WTC11 (cell line): ENCODE results near the gene UBE4A. TPM values are rescaled to one million over a fixed set of nuclear protein-coding genes. Genes with fewer than 3 reads are reported as not detected.

Experiments
- ATAC-seq: fragments of 200-7000 bp; cut with Tn5 transposase; 2 replicates; pipeline ENCODE4 v1.10.0; 2021; ENCODE audit warnings: mild to moderate bottlenecking, moderate library complexity
- CTCF ChIA-PET: fragments of 300-600 bp; sonication (Branson Sonifier 250); formaldehyde crosslinking; loops from one replicate; lab custom pipeline; 2021; ENCODE audit warnings: antibody characterized with exemption; lab: Charles Lee
- POLR2A ChIA-PET: fragments of 350-600 bp; sonication (Branson Sonifier 250); formaldehyde crosslinking; loops from one replicate; lab custom pipeline; 2021; ENCODE audit warnings: antibody characterized with exemption; lab: Charles Lee
- DNase-seq: peaks from one replicate; pipeline ENCODE4 v3.0.0; 2021; ENCODE audit warnings: low spot score
- H3K27ac Mint-ChIP-seq: 2 replicates; pipeline ENCODE4 v1.8.0; 2021; ENCODE audit warnings: mixed read lengths
- H3K27me3 Mint-ChIP-seq: 2 replicates; pipeline ENCODE4 v1.8.0; 2021; ENCODE audit warnings: low read depth, mild to moderate bottlenecking, moderate library complexity, mixed read lengths
- H3K36me3 Mint-ChIP-seq: 2 replicates; pipeline ENCODE4 v1.8.0; 2021; ENCODE audit warnings: mixed read lengths
- H3K4me1 Mint-ChIP-seq: 2 replicates; pipeline ENCODE4 v1.8.0; 2022; ENCODE audit warnings: mixed read lengths
- H3K4me3 Mint-ChIP-seq: 2 replicates; pipeline ENCODE4 v1.8.0; 2021; ENCODE audit warnings: mild to moderate bottlenecking, moderate library complexity, mixed read lengths
- H3K9me3 Mint-ChIP-seq: 2 replicates; pipeline ENCODE4 v1.8.0; 2021; ENCODE audit warnings: mixed read lengths
- ATF2 ChIP-seq: sonication (generic); formaldehyde crosslinking; IDR thresholded peaks from 2 replicates; pipeline ENCODE4 v1.8.1; 2022; ENCODE audit warnings: low read depth, missing genetic modification reagents, borderline replicate concordance
- ESRRA ChIP-seq: sonication (generic); formaldehyde crosslinking; IDR thresholded peaks from 2 replicates; pipeline ENCODE4 v1.8.1; 2022; ENCODE audit warnings: mild to moderate bottlenecking, missing genetic modification reagents, borderline replicate concordance
- NFE2L1 ChIP-seq: sonication (generic); formaldehyde crosslinking; IDR thresholded peaks from 2 replicates; pipeline ENCODE4 v1.8.1; 2023; ENCODE audit warnings: missing genetic modification reagents
- NFYB ChIP-seq: sonication (generic); formaldehyde crosslinking; conservative IDR thresholded peaks from 2 replicates; pipeline ENCODE4 v1.8.0; 2022; ENCODE audit warnings: low read depth, missing genetic modification reagents
- PRRX2 ChIP-seq: fragments of 250-450 bp; sonication (Bioruptor Pico); IDR thresholded peaks from 2 replicates; pipeline ENCODE4 v1.8.0; 2021; ENCODE audit warnings: mild to moderate bottlenecking
- SP1 ChIP-seq: sonication (generic); formaldehyde crosslinking; conservative IDR thresholded peaks from 2 replicates; pipeline ENCODE4 v1.8.1; 2022; ENCODE audit warnings: missing genetic modification reagents
- TCF7 ChIP-seq: sonication (generic); formaldehyde crosslinking; IDR thresholded peaks from 2 replicates; pipeline ENCODE4 v1.8.0; 2022; ENCODE audit warnings: mild to moderate bottlenecking, low read depth, missing genetic modification reagents, moderate library complexity
- ZBTB21 ChIP-seq: sonication (generic); formaldehyde crosslinking; IDR thresholded peaks from 2 replicates; pipeline ENCODE4 v1.8.1; 2023; ENCODE audit warnings: mild to moderate bottlenecking, missing genetic modification reagents, borderline replicate concordance
- ZNF138 ChIP-seq: sonication (generic); formaldehyde crosslinking; conservative IDR thresholded peaks from 2 replicates; pipeline ENCODE4 v1.8.1; 2022; ENCODE audit warnings: mild to moderate bottlenecking, moderate library complexity, missing genetic modification reagents
- ZNF317 ChIP-seq: sonication (generic); formaldehyde crosslinking; IDR thresholded peaks from 2 replicates; pipeline ENCODE4 v1.8.1; 2023; ENCODE audit warnings: low read depth, mild to moderate bottlenecking, moderate library complexity, missing genetic modification reagents, borderline replicate concordance
- ZNF425 ChIP-seq: fragments of 250-450 bp; sonication (Bioruptor Pico); conservative IDR thresholded peaks from 2 replicates; pipeline ENCODE4 v1.9.0; 2021; ENCODE audit warnings: mild to moderate bottlenecking
- ZSCAN18 ChIP-seq: fragments of 250-450 bp; sonication (Bioruptor Pico); IDR thresholded peaks from 2 replicates; pipeline ENCODE4 v2.1.2; 2022; ENCODE audit warnings: mild to moderate bottlenecking, moderate library complexity
- total RNA-seq: library from RNA; stranded (reverse); gene quantifications from 3 replicates; pipeline ENCODE4 v1.2.3, GENCODE V29; 2021
- TF ChIP-seq, protein P1 (sequence below): sonication (generic); formaldehyde crosslinking; IDR thresholded peaks from 2 replicates; pipeline ENCODE4 v1.8.1; 2022; ENCODE audit warnings: mild to moderate bottlenecking, moderate library complexity, missing genetic modification reagents
- TF ChIP-seq, protein P2 (sequence below): sonication (generic); formaldehyde crosslinking; IDR thresholded peaks from 2 replicates; pipeline ENCODE4 v1.8.0; 2022; ENCODE audit warnings: mild to moderate bottlenecking, missing genetic modification reagents
- TF ChIP-seq, protein P3 (sequence below): fragments of 250-450 bp; sonication (Bioruptor Pico); IDR thresholded peaks from 2 replicates; pipeline ENCODE4 v1.9.0; 2021; ENCODE audit warnings: moderate library complexity, mild to moderate bottlenecking, inconsistent platforms, borderline replicate concordance
- TF ChIP-seq, protein P4 (sequence below): fragments of 250-450 bp; sonication (Bioruptor Pico); IDR thresholded peaks from 2 replicates; pipeline ENCODE4 v1.9.0; 2021; ENCODE audit warnings: mild to moderate bottlenecking
- TF ChIP-seq, protein P5 (sequence below): sonication (generic); formaldehyde crosslinking; IDR thresholded peaks from 2 replicates; pipeline ENCODE4 v1.8.1; 2022; ENCODE audit warnings: missing genetic modification reagents, borderline replicate concordance
- TF ChIP-seq, protein P6 (sequence below): sonication (generic); formaldehyde crosslinking; IDR thresholded peaks from 2 replicates; pipeline ENCODE4 v1.8.1; 2023; ENCODE audit warnings: mild to moderate bottlenecking, missing genetic modification reagents, moderate library complexity

The UBE4A gene
- total RNA-seq, 1 experiment from 2014 or later: 31.0 TPM

DNA sequence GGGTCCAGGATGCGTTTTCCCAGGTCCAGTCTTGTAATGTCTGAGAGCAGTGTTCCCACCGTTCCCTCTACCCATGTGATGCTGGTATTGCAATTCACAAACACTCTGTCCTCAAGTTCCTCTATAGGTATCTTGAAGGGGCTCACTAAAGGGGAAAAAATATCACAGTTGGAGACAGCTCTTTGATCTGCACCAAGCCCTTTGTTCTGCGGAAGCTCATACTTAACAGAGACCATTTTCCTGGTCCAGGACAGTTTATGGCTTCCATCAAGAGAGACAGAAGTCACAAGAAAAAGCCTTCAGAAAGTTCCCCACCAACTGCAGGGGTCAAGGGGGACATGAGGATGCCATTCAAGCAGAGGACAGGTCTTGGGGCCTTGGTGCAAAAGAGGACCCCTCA, 19.0 kb upstream of the UBE4A start:
- no peak for DNase-seq
- TF ChIP-seq, protein P1, sequence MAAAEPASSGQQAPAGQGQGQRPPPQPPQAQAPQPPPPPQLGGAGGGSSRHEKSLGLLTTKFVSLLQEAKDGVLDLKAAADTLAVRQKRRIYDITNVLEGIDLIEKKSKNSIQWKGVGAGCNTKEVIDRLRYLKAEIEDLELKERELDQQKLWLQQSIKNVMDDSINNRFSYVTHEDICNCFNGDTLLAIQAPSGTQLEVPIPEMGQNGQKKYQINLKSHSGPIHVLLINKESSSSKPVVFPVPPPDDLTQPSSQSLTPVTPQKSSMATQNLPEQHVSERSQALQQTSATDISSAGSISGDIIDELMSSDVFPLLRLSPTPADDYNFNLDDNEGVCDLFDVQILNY (CRISPR knock-in tag): no peak
- TF ChIP-seq, protein P2, sequence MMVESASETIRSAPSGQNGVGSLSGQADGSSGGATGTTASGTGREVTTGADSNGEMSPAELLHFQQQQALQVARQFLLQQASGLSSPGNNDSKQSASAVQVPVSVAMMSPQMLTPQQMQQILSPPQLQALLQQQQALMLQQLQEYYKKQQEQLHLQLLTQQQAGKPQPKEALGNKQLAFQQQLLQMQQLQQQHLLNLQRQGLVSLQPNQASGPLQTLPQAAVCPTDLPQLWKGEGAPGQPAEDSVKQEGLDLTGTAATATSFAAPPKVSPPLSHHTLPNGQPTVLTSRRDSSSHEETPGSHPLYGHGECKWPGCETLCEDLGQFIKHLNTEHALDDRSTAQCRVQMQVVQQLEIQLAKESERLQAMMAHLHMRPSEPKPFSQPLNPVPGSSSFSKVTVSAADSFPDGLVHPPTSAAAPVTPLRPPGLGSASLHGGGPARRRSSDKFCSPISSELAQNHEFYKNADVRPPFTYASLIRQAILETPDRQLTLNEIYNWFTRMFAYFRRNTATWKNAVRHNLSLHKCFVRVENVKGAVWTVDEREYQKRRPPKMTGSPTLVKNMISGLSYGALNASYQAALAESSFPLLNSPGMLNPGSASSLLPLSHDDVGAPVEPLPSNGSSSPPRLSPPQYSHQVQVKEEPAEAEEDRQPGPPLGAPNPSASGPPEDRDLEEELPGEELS (CRISPR knock-in tag): no peak
- TF ChIP-seq, protein P3, sequence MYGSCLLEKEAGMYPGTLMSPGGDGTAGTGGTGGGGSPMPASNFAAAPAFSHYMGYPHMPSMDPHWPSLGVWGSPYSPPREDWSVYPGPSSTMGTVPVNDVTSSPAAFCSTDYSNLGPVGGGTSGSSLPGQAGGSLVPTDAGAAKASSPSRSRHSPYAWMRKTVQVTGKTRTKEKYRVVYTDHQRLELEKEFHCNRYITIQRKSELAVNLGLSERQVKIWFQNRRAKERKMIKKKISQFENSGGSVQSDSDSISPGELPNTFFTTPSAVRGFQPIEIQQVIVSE (CRISPR knock-in tag): no peak
- TF ChIP-seq ZBTB21: no peak
- TF ChIP-seq TCF7 (CRISPR knock-in tag): no peak
- TF ChIP-seq NFYB: no peak
- no peak for TF ChIP-seq ZNF317 (CRISPR knock-in tag)
- no peak for TF ChIP-seq NFE2L1 (CRISPR knock-in tag)
- TF ChIP-seq ESRRA (CRISPR knock-in tag): no peak
- no peak for TF ChIP-seq ATF2 (CRISPR knock-in tag)
- TF ChIP-seq ZSCAN18: no peak
- no peak for TF ChIP-seq PRRX2 (CRISPR knock-in tag)
- TF ChIP-seq ZNF138 (CRISPR knock-in tag): no peak
- TF ChIP-seq, protein P4, sequence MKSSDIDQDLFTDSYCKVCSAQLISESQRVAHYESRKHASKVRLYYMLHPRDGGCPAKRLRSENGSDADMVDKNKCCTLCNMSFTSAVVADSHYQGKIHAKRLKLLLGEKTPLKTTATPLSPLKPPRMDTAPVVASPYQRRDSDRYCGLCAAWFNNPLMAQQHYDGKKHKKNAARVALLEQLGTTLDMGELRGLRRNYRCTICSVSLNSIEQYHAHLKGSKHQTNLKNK (CRISPR knock-in tag): no peak
- TF ChIP-seq, protein P5, sequence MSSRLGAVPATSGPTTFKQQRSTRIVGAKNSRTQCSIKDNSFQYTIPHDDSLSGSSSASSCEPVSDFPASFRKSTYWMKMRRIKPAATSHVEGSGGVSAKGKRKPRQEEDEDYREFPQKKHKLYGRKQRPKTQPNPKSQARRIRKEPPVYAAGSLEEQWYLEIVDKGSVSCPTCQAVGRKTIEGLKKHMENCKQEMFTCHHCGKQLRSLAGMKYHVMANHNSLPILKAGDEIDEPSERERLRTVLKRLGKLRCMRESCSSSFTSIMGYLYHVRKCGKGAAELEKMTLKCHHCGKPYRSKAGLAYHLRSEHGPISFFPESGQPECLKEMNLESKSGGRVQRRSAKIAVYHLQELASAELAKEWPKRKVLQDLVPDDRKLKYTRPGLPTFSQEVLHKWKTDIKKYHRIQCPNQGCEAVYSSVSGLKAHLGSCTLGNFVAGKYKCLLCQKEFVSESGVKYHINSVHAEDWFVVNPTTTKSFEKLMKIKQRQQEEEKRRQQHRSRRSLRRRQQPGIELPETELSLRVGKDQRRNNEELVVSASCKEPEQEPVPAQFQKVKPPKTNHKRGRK (CRISPR knock-in tag): no peak
- TF ChIP-seq, protein P6, sequence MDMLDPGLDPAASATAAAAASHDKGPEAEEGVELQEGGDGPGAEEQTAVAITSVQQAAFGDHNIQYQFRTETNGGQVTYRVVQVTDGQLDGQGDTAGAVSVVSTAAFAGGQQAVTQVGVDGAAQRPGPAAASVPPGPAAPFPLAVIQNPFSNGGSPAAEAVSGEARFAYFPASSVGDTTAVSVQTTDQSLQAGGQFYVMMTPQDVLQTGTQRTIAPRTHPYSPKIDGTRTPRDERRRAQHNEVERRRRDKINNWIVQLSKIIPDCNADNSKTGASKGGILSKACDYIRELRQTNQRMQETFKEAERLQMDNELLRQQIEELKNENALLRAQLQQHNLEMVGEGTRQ: no peak
- TF ChIP-seq SP1 (CRISPR knock-in tag): no peak
- TF ChIP-seq ZNF425 (CRISPR knock-in tag): no peak
- TF ChIP-seq, all 79 proteins: peak for 0
- H3K27ac Mint-ChIP-seq: no peak overlapping the region
- H3K27me3 Mint-ChIP-seq: peaks cover 26% of the 10 kb centered on the region
- no peaks in the 10 kb centered on the region for H3K9me3 Mint-ChIP-seq
- CTCF ChIA-PET: no interaction called here
- no peak for ATAC-seq
- POLR2A ChIA-PET: no interaction called here
- no peak overlapping the region for H3K4me3 Mint-ChIP-seq
- H3K36me3 Mint-ChIP-seq: no peaks in the 10 kb centered on the region
- H3K4me1 Mint-ChIP-seq: peaks cover 2% of the 10 kb centered on the region; the same call in 1 of the 2 replicates
